CD4-positive, alpha-beta T cell treated with Interleukin-21 for 1 hour (primary cell): ENCODE data around the gene HYLS1.

Source experiments
- DNase-seq: peaks from one replicate; pipeline ENCODE4 v3.0.0-alpha.2; 2020

The HYLS1 gene

GRCh38 chr11:125935056-125935455 is 47.6 kb downstream of the HYLS1 start:
- DNase-seq, result no peak

- DNase-seq, result no peak
Observed at GRCh38 chr11:125935618-125936199, 48.2 kb downstream of the HYLS1 start.

- DNase-seq, result no peak
Observed at GRCh38 chr11:125938418-125938817, 51.0 kb downstream of the HYLS1 start.

GRCh38 chr11:125939081-125939521 is 51.6 kb downstream of the HYLS1 start:
- DNase-seq, result no peak

- DNase-seq, result no peak
Observed at GRCh38 chr11:125940145-125940544, 52.7 kb downstream of the HYLS1 start.

- no peak for DNase-seq
Observed at GRCh38 chr11:125941267-125941618, 53.8 kb downstream of the HYLS1 start.

- DNase-seq, result peak; percentile 27
Observed at GRCh38 chr11:125941619-125942611, 54.4 kb downstream of the HYLS1 start.

- no peak for DNase-seq
Observed at GRCh38 chr11:125942771-125943428, 55.4 kb downstream of the HYLS1 start.

GRCh38 chr11:125943661-125944349 is 56.3 kb downstream of the HYLS1 start:
- DNase-seq, result no peak

GRCh38 chr11:125944350-125945010 is 57.0 kb downstream of the HYLS1 start:
- no peak for DNase-seq

GRCh38 chr11:125945011-125945796 is 57.7 kb downstream of the HYLS1 start:
- no peak for DNase-seq

- DNase-seq, result no peak
Observed at GRCh38 chr11:125945797-125946520, 58.5 kb downstream of the HYLS1 start, which contains the start of gene VSIG10L2. Gene VSIG10L2 (plus strand): TSS chr11:125946044. CDS start chr11:125946056, 12 bp downstream.

GRCh38 chr11:125946712-125947418 is 59.4 kb downstream of the HYLS1 start:
- DNase-seq, result no peak

- no peak for DNase-seq
Observed at GRCh38 chr11:125947419-125948277, 60.2 kb downstream of the HYLS1 start.

- DNase-seq, result no peak
Observed at GRCh38 chr11:125948278-125949051, 61.0 kb downstream of the HYLS1 start.

GRCh38 chr11:125949271-125950177 is 62.1 kb downstream of the HYLS1 start:
- DNase-seq, result no peak

GRCh38 chr11:125950178-125950490 is 62.7 kb downstream of the HYLS1 start:
- DNase-seq, result no peak
